AG04450 (cell line): ENCODE data around the gene SDR42E2. TPM values are rescaled to one million over a fixed set of nuclear protein-coding genes. Genes with fewer than 3 reads are reported as not detected.
"Not testable (repeated sequence)": the region's sequence is repeated elsewhere in the genome, so short reads cannot be mapped to it uniquely, and the experiment has no call there.

Source experiments
- CTCF ChIA-PET: fragments of 300-600, 350-600 bp; formaldehyde crosslinking; extraction: SDS; loops from one replicate; lab custom pipeline; 2022; ENCODE audit warnings: antibody characterized with exemption, inconsistent platforms; lab: Charles Lee
- POLR2A ChIA-PET: fragments of 350-600 bp; formaldehyde crosslinking; extraction: SDS; loops from one replicate; lab custom pipeline; 2021; ENCODE audit warnings: antibody characterized with exemption, inconsistent platforms; lab: Yijun Ruan, JAX
- DNase-seq: peaks from one replicate; pipeline ENCODE4 v3.0.0-alpha.2; 2011; ENCODE audit warnings: low read depth, low spot score
- H3K27ac ChIP-seq: one replicate; pipeline ENCODE4 v1.5.1; 2012; ENCODE audit warnings: low read depth, low read length, control low read depth
- H3K27me3 ChIP-seq: one replicate; pipeline ENCODE4 v1.6.0; 2012; ENCODE audit warnings: low read length; ENCODE audit not compliant: control insufficient read depth, insufficient read depth
- H3K4me3 ChIP-seq: 2 replicates; pipeline ENCODE4 v1.5.1; 2011; ENCODE audit warnings: mild to moderate bottlenecking, low read depth, low read length, control low read depth
- H3K9me3 ChIP-seq: 2 replicates; pipeline ENCODE4 v1.5.1; 2012; ENCODE audit warnings: low read length; ENCODE audit not compliant: control insufficient read depth, insufficient read depth
- polyA plus RNA-seq: library from polyadenylated mRNA; depleted of rRNA; stranded (reverse); fragments of >200 nt; gene quantifications from 2 replicates; pipeline ENCODE4 v1.2.3, GENCODE V29; 2011
- TF ChIP-seq, protein P1 (sequence below): IDR thresholded peaks from 2 replicates; pipeline ENCODE4 v1.5.1; 2011; ENCODE audit warnings: low read depth, low read length, control low read depth, inconsistent platforms

Gene SDR42E2
- polyA plus RNA-seq, 1 experiment = not detected

- Histone ChIP-seq H3K4me3 (no peak overlapping the region), H3K27me3 (peaks cover 14% of the 10 kb centered on the region), H3K27ac (no peak overlapping the region), H3K9me3 (no peaks in the 10 kb centered on the region)
- DNase-seq = no peak
- TF ChIP-seq, protein P1, sequence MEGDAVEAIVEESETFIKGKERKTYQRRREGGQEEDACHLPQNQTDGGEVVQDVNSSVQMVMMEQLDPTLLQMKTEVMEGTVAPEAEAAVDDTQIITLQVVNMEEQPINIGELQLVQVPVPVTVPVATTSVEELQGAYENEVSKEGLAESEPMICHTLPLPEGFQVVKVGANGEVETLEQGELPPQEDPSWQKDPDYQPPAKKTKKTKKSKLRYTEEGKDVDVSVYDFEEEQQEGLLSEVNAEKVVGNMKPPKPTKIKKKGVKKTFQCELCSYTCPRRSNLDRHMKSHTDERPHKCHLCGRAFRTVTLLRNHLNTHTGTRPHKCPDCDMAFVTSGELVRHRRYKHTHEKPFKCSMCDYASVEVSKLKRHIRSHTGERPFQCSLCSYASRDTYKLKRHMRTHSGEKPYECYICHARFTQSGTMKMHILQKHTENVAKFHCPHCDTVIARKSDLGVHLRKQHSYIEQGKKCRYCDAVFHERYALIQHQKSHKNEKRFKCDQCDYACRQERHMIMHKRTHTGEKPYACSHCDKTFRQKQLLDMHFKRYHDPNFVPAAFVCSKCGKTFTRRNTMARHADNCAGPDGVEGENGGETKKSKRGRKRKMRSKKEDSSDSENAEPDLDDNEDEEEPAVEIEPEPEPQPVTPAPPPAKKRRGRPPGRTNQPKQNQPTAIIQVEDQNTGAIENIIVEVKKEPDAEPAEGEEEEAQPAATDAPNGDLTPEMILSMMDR = no peak
- ChIA-PET POLR2A (no interaction called here), CTCF (no interaction called here)
Observed at GRCh38 chr16:22152316-22152715, 10.0 kb upstream of the SDR42E2 start.

DNA sequence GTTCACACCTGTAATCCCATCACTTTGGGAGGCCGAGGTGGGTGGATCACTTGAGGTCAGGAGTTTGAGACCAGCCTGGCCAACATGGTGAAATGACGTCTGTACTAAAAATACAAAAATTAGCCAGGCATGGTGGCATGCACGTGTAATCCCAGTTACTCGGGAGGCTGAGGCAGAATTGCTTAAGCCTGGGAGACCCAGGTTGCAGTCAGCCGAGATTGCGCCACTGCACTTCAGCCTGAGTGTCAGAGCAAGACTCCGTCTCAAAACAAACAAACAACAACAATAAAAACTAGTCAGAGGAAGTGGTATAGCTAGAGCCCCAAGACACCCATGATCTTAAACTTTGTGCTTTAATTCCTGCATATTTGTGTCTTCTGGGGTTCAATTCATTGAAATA lies 9.2 kb upstream of the SDR42E2 start:
- H3K4me3 ChIP-seq, H3K27me3 ChIP-seq, CTCF ChIA-PET, H3K27ac ChIP-seq, POLR2A ChIA-PET, DNase-seq, H3K9me3 ChIP-seq: not testable (repeated sequence)

DNA sequence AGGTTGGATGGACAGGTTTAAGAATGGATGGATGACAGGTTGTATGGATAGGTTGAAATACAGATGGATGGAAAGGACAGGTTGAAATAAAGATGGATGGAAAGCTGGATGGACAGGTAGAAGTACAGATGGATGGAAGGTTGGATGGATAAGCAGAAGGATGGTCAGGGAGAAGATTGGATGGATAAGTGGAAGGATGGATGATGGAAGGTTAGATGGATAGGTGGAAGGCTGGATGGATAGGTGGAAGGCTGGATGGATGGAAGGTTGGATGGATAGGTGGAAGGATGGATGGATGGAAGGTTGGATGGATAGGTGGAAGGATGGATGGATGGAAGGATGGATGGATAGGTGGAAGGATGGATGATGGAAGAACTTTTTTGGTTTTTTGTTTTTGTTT lies 905 bp upstream of the SDR42E2 start:
- Histone ChIP-seq H3K27me3 (peaks cover 17% of the 10 kb centered on the region), H3K4me3 (no peak overlapping the region), H3K27ac (no peak overlapping the region), H3K9me3 (no peaks in the 10 kb centered on the region; the same call in 1 of the 2 replicates)
- TF ChIP-seq, protein P1 = no peak
- POLR2A ChIA-PET = no interaction called here
- no peak for DNase-seq
- CTCF ChIA-PET = interaction anchor here (1.9 kb wide), 1 partner anchor 27 kb away, joined by 7 read pairs; no protein-coding TSS in a partner anchor

- CTCF ChIA-PET = no interaction called here
- no peaks in the 10 kb centered on the region; the same call in 1 of the 2 replicates for H3K9me3 ChIP-seq
- no peak overlapping the region for H3K27ac ChIP-seq
- DNase-seq = no peak
- POLR2A ChIA-PET = no interaction called here
- TF ChIP-seq, protein P1 = no peak
- no peak overlapping the region for H3K4me3 ChIP-seq
- peaks cover 17% of the 10 kb centered on the region for H3K27me3 ChIP-seq
Observed at GRCh38 chr16:22162656-22163009, 327 bp downstream of the SDR42E2 start.

- no peak overlapping the region for H3K4me3 ChIP-seq
- peaks cover 17% of the 10 kb centered on the region for H3K27me3 ChIP-seq
- ChIA-PET POLR2A (no interaction called here), CTCF (no interaction called here)
- no peak for DNase-seq
- H3K27ac ChIP-seq = no peak overlapping the region
- no peaks in the 10 kb centered on the region; the same call in 1 of the 2 replicates for H3K9me3 ChIP-seq
- TF ChIP-seq, protein P1 = no peak
Observed at GRCh38 chr16:22163806-22164205, 1.5 kb downstream of the SDR42E2 start.

- ChIA-PET CTCF (no interaction called here), POLR2A (no interaction called here)
- TF ChIP-seq, protein P1 = no peak
- Histone ChIP-seq H3K4me3 (no peak overlapping the region), H3K27ac (no peak overlapping the region), H3K27me3 (peaks cover 17% of the 10 kb centered on the region), H3K9me3 (no peaks in the 10 kb centered on the region; the same call in 1 of the 2 replicates)
- DNase-seq = no peak
Observed at GRCh38 chr16:22164482-22164881, 2.2 kb downstream of the SDR42E2 start.
